HCT116 (cell line): Measurements from ENCODE around the gene EGFL7. TPM values are rescaled to one million over a fixed set of nuclear protein-coding genes. Genes with fewer than 3 reads are reported as not detected.

Experiments
- ATAC-seq: fragments of 200-7000 bp; cut with Tn5 transposase; 2 replicates; pipeline ENCODE4 v1.9.1; 2020; ENCODE audit warnings: mild to moderate bottlenecking, moderate library complexity
- BruUV-seq: library from RNA; stranded (reverse); fragments of 400-500 nt; replicated peaks from 2 replicates; lab custom pipeline; 2021; lab: Mats Ljungman, UMichigan
- CTCF ChIA-PET: fragments of 300-600 bp; sonication (Branson Sonifier 250); formaldehyde crosslinking; loops from one replicate; lab custom pipeline; 2021; ENCODE audit warnings: antibody characterized with exemption; lab: Charles Lee
- POLR2A ChIA-PET: fragments of 300-600, 350-600 bp; sonication (Branson Sonifier 250); formaldehyde crosslinking; loops from one replicate; lab custom pipeline; 2021; ENCODE audit warnings: antibody characterized with exemption; lab: Charles Lee
- RAD21 ChIA-PET, 2 experiments: fragments of 300-600 bp; sonication (Branson Sonifier 250); formaldehyde crosslinking; loops; one replicate each; lab custom pipeline; 2023; ENCODE audit warnings: low total read pairs in 2 of 2; ENCODE audit not compliant: uncharacterized antibody in 2 of 2, unreplicated experiment in 2 of 2, low non-redundant PET in 1 of 2; lab: Charles Lee
- DNase-seq: peaks from one replicate; pipeline ENCODE4 v3.0.0-alpha.2; 2010; ENCODE audit warnings: low read depth, low spot score
- H2AFZ ChIP-seq: fragments of 200-600 bp; shearing (Covaris generic), sonication (generic); 2 replicates; pipeline ENCODE4 v1.6.1; 2017; ENCODE audit warnings: low read depth, mixed run types, mixed read lengths, antibody characterized with exemption, low read length; ENCODE audit not compliant: poor library complexity, severe bottlenecking
- H3K27ac ChIP-seq: 2 replicates; pipeline ENCODE4 v1.5.1; 2012; ENCODE audit warnings: low read depth, low read length
- H3K27me3 ChIP-seq: fragments of 200-600 bp; sonication (generic); 2 replicates; pipeline ENCODE4 v1.6.1; 2016; ENCODE audit warnings: mixed run types, low read length, mixed read lengths; ENCODE audit not compliant: insufficient read depth
- H3K36me3 ChIP-seq, 2 experiments: fragments of 200-500 bp in 1 of 2; fragments of 200-600 bp in 1 of 2; sonication (Bioruptor generic) in 1 of 2; sonication (generic) in 1 of 2; 2 replicates each; pipeline versions ENCODE4 v1.5.1 to v1.6.1; 2014 to 2016; ENCODE audit warnings: low read length in 2 of 2, inconsistent platforms in 1 of 2, mixed read lengths in 1 of 2, mixed run types in 1 of 2; ENCODE audit not compliant: insufficient read depth in 2 of 2, control insufficient read depth in 1 of 2
- H3K4me1 ChIP-seq, 2 experiments: fragments of 200-600 bp in 1 of 2; sonication (generic) in 1 of 2; 2 replicates each; pipeline versions ENCODE4 v1.5.1 to v1.6.1; 2012 to 2017; ENCODE audit warnings: low read length in 2 of 2, inconsistent platforms in 1 of 2, mild to moderate bottlenecking in 1 of 2, mixed read lengths in 1 of 2, mixed run types in 1 of 2, moderate library complexity in 1 of 2; ENCODE audit not compliant: insufficient read depth in 2 of 2, control insufficient read depth in 1 of 2
- H3K4me2 ChIP-seq: fragments of 200-600 bp; sonication (generic); 2 replicates; pipeline ENCODE4 v1.6.1; 2017; ENCODE audit warnings: mixed run types, low read length, mixed read lengths
- H3K4me3 ChIP-seq, 2 experiments: fragments of 200-600 bp in 1 of 2; sonication (generic) in 1 of 2; replicated peaks in 1 of 2; 2 replicates each; pipeline ENCODE4 v1.5.1; 2011 to 2016; ENCODE audit warnings: low read length in 2 of 2, control low read depth in 1 of 2, low read depth in 1 of 2, mild to moderate bottlenecking in 1 of 2, mixed read lengths in 1 of 2, mixed run types in 1 of 2
- H3K79me2 ChIP-seq: fragments of 200-600 bp; sonication (generic); 2 replicates; pipeline ENCODE4 v1.6.1; 2017; ENCODE audit warnings: mild to moderate bottlenecking, mixed run types, low read length, moderate library complexity, mixed read lengths; ENCODE audit not compliant: insufficient read depth
- H3K9ac ChIP-seq: fragments of 200-600 bp; sonication (generic); 2 replicates; pipeline ENCODE4 v1.6.1; 2016; ENCODE audit warnings: low read length, mixed read lengths
- H3K9me2 ChIP-seq: fragments of 200-600 bp; sonication (generic), shearing (Covaris generic); 2 replicates; pipeline ENCODE4 v1.6.1; 2017; ENCODE audit warnings: mixed run types, mild to moderate bottlenecking, moderate library complexity; ENCODE audit not compliant: insufficient read depth
- H3K9me3 ChIP-seq, 2 experiments: fragments of 200-500 bp in 1 of 2; fragments of 200-600 bp in 1 of 2; sonication (Bioruptor generic) in 1 of 2; sonication (generic) in 1 of 2; 2 replicates each; pipeline ENCODE4 v1.6.1; 2014 to 2017; ENCODE audit warnings: low read length in 2 of 2, mixed read lengths in 2 of 2, inconsistent platforms in 1 of 2, low read depth in 1 of 2, mild to moderate bottlenecking in 1 of 2, mixed run types in 1 of 2, moderate library complexity in 1 of 2; ENCODE audit not compliant: control insufficient read depth in 1 of 2, insufficient read depth in 1 of 2
- H4K20me1 ChIP-seq: fragments of 200-600 bp; sonication (generic), shearing (Covaris generic); 2 replicates; pipeline ENCODE4 v1.6.1; 2017; ENCODE audit warnings: mixed run types, mild to moderate bottlenecking, moderate library complexity; ENCODE audit not compliant: insufficient read depth
- ATF3 ChIP-seq: IDR thresholded peaks from 2 replicates; pipeline ENCODE4 v1.6.1; 2012
- EGR1 ChIP-seq: IDR thresholded peaks from 2 replicates; pipeline ENCODE4 v1.6.1; 2012; ENCODE audit warnings: low read depth
- ELF1 ChIP-seq: IDR thresholded peaks from 2 replicates; pipeline ENCODE4 v1.6.1; 2012; ENCODE audit warnings: low read depth, borderline replicate concordance
- EZH2phosphoT487 ChIP-seq: fragments of 200-600 bp; IDR thresholded peaks from 2 replicates; pipeline ENCODE4 v1.6.1; 2018; ENCODE audit warnings: antibody characterized with exemption, borderline replicate concordance
- JUND ChIP-seq: IDR thresholded peaks from 2 replicates; pipeline ENCODE4 v1.6.1; 2012
- POLR2A ChIP-seq: IDR thresholded peaks from 2 replicates; pipeline ENCODE4 v1.7.0; 2011; ENCODE audit warnings: borderline replicate concordance; ENCODE audit not compliant: insufficient read depth, insufficient read length; ENCODE audit errors: extremely low read depth
- POLR2AphosphoS5 ChIP-seq: IDR thresholded peaks from 2 replicates; pipeline ENCODE4 v1.6.1; 2011; ENCODE audit warnings: mild to moderate bottlenecking, low read depth, low read length, moderate library complexity
- RAD21 ChIP-seq: IDR thresholded peaks from 2 replicates; pipeline ENCODE4 v1.6.1; 2012; ENCODE audit warnings: low read depth, mild to moderate bottlenecking
- TCF7L2 ChIP-seq: IDR thresholded peaks from 2 replicates; pipeline ENCODE4 v1.7.0; 2011; ENCODE audit warnings: borderline replicate concordance, inconsistent platforms; ENCODE audit not compliant: insufficient read depth, insufficient read length; ENCODE audit errors: extremely low read depth
- YY1 ChIP-seq: IDR thresholded peaks from 2 replicates; pipeline ENCODE4 v1.6.1; 2011; ENCODE audit warnings: low read length, low read depth, moderate library complexity, mild to moderate bottlenecking; ENCODE audit not compliant: insufficient replicate concordance; ENCODE audit errors: extremely low read depth
- ZBTB33 ChIP-seq: IDR thresholded peaks from 2 replicates; pipeline ENCODE4 v1.6.1; 2011; ENCODE audit warnings: mild to moderate bottlenecking, low read length, moderate library complexity; ENCODE audit not compliant: insufficient replicate concordance; ENCODE audit errors: extremely low read depth
- ZNF274 ChIP-seq: fragments of 200-500 bp; sonication (Bioruptor generic); IDR thresholded peaks from 2 replicates; pipeline ENCODE4 v1.6.1; 2014; ENCODE audit warnings: mild to moderate bottlenecking, low read depth, low read length, inconsistent platforms
- intact Hi-C: fragments of 100-400 bp; cut with micrococcal nuclease; formaldehyde crosslinking; loops from 2 replicates; pipeline ENCODE4 v1.10.0; 2022
- total RNA-seq: library from RNA; stranded (reverse); gene quantifications from one replicate; pipeline ENCODE4 v1.2.1, GENCODE V29; 2021; ENCODE audit not compliant: unreplicated experiment
- TF ChIP-seq, protein P1 (sequence below): IDR thresholded peaks from 2 replicates; pipeline ENCODE4 v1.6.1; 2012

EGFL7 gene
- total RNA-seq, 1 experiment from 2014 or later, result 82.0 TPM

DNA sequence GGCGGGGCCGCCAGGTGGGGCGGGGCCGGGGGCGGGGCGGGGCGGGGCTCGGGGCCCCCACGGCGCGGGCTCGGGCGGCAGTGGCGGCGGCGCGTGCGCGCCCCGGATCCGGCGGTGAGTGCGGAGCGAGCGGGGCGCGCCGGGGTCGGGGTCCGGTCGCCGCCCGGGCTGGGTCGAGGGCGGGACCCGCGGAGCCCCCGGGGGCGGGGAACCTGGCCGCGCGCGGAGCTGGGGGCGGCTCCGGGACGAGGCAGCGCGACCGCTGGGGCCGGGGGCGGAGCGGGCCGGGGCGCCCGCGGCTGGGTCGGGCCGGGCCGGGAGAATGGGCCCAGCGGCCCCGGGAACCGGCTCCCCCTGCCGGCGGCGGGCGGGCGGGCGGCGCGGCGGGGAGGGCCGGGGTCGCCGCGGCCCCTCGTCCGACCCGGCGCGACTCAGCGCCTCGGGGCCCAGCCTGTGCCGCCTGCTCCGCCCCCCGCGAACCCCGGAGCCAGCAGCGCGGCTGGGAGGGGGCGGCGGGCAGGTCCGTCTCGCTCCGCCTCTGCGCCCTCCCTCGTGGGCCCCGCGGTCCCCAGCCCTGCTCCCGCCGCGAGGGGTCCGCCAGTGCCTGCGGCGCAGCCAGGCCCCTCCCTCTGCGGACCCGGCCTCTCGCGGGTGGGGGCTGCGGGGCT, 3.1 kb downstream of the EGFL7 start:
- DNase-seq, result no peak
- CTCF ChIA-PET, result no interaction called here

DNA sequence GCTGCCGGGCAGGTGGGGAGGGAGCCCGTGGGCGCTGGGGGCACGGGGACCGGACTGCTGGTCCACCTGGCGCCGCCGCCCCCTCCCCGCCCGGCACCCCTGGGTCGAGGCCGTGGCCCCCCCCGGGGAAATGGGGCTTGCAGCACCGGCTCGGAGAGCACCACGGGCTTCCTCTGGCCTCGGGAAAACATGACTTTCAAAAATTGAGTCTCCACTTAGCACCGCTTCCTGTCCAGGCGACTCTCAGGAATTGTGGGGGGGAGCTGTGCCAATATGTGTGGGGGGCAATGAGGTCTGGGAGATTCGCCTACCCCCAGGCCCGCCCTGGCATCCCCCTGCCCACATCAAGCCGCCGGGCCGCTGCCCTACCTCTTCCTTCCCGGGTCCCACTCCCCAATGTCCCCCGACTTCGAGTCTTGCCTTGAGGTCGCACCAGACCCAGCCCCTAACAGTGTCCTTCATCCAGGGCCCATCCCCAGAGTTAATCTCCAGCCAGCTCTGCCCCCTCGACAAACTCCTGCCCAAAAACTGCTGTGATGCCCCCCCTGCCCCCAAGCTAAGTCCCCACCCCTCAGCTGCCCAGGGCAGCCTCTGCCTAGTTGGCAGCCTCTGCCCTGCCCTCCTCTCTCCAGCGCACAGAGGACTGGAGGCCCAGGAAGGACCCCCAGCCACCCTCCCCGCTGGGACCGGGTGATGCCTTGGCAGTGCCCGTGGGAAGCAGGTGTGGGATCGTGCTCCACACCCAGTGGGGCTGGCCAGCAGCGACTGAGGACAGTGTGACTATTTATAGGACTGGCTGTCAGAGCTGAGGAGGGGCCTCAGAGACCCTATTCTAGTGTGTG, 3.9 kb downstream of the EGFL7 start:
- DNase-seq (no peak), ATAC-seq (no peak; the same call in 1 of the 2 replicates)
- intact Hi-C loops, result no loop called here
- Histone ChIP-seq H3K9me2 (no peaks in the 10 kb centered on the region), H4K20me1 (no peaks in the 10 kb centered on the region), H3K4me3 (peak overlapping the region; percentile 40 to 57), H3K9me3 (no peaks in the 10 kb centered on the region), H3K79me2 (no peaks in the 10 kb centered on the region), H3K4me2 (peak overlapping the region; percentile 80), H3K36me3 (no peaks in the 10 kb centered on the region), H2AFZ (no peak overlapping the region), H3K27ac (peak overlapping the region; percentile 59; the same call in 1 of the 2 replicates), H3K9ac (peak overlapping the region; percentile 61), H3K27me3 (no peaks in the 10 kb centered on the region), H3K4me1 (peaks cover 0 to 25% of the 10 kb centered on the region in 2 experiments; a peak in 2 of 4 replicates)
- CTCF ChIA-PET, result no interaction called here
- TF ChIP-seq POLR2A (no peak), ATF3 (no peak), ELF1 (no peak), RAD21 (no peak), ZNF274 (no peak), TCF7L2 (no peak), YY1 (no peak), ZBTB33 (no peak), POLR2AphosphoS5 (no peak), JUND (no peak)
- TF ChIP-seq, protein P1, sequence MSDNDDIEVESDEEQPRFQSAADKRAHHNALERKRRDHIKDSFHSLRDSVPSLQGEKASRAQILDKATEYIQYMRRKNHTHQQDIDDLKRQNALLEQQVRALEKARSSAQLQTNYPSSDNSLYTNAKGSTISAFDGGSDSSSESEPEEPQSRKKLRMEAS, result no peak
- TSS peak; percentile 55 for BruUV-seq
- RAD21 ChIA-PET, result no interaction called here
- POLR2A ChIA-PET, result no interaction called here

More for the DNA sequence above, 3.1 kb downstream of the EGFL7 start:
- Histone ChIP-seq H3K9me3 (no peaks in the 10 kb centered on the region), H3K79me2 (no peaks in the 10 kb centered on the region), H3K4me3 (peak overlapping the region; percentile 40 to 57), H3K4me2 (peak overlapping the region; percentile 80), H3K9ac (peak overlapping the region; percentile 61), H3K4me1 (peaks cover 0 to 25% of the 10 kb centered on the region in 2 experiments; a peak in 2 of 4 replicates), H3K27me3 (no peaks in the 10 kb centered on the region), H4K20me1 (no peaks in the 10 kb centered on the region), H3K36me3 (no peaks in the 10 kb centered on the region), H3K27ac (peak overlapping the region; percentile 59; the same call in 1 of the 2 replicates), H2AFZ (no peak overlapping the region), H3K9me2 (no peaks in the 10 kb centered on the region)
- no TSS peak for BruUV-seq
- TF ChIP-seq POLR2AphosphoS5 (peak; percentile 31; the same call in 1 of the 2 replicates), EZH2phosphoT487 (no peak), EGR1 (no peak)
- peak; percentile 67 for ATAC-seq
- POLR2A ChIA-PET, result no interaction called here
- RAD21 ChIA-PET, result no interaction called here
- intact Hi-C loops, result no loop called here
